Stimulated activated CD8-positive, alpha-beta memory T cell treated with anti-CD3 and anti-CD28 coated beads, Interleukin-4, amount 100 ng/mL, for 4 hours (primary cell): ENCODE data around the gene ZBTB6.

ENCODE experiments used
- DNase-seq, 2 donors: peaks; one replicate each; pipeline ENCODE4 v3.0.0-alpha.2; 2020; ENCODE audit warnings: low read depth in 2 of 2, low spot score in 1 of 2

The ZBTB6 gene

DNA sequence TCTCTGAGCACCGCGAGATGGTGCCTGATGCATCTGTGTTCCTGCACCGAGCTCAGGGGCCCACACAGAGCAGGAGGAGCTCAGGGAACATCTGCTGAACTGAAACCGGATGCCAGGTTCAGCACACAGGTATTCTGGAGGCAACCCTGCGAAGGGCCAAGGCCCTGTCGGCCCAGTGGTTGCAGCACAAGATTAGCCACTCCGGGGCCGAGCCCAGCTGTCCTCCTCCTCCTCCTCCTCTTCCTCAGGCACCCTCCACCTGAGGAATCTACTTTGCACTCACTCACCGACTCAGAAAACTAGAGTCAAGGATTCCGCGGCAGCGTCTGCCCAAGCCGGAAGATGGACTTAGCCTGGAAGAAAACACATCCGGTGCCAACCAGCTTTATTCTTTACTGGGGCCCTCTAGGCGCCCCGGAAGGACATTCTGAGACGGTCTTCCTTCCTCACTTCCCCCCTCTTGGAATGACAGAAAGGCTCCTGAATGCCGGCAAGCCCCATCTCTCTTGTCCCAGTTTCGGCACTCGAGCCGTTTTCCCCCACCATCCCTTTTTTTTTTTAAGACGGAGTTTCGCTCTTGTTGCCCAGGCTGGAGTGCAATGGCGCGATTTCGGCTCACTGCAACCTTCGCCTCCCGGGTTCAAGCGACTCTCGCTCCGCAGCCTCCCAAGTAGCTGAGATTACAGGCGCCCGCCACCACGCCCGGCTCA lies at the start of gene ZBTB6:
Gene ZBTB6 (minus strand): TSS at position 360 of the 710 bp plus-strand sequence. CDS start 1,251 bp downstream, outside the sequence.
- peak; percentile 33 to 40 for DNase-seq

- no peak for DNase-seq
Observed at GRCh38 chr9:122961139-122961538, 48.0 kb upstream of the ZBTB6 start.

DNA sequence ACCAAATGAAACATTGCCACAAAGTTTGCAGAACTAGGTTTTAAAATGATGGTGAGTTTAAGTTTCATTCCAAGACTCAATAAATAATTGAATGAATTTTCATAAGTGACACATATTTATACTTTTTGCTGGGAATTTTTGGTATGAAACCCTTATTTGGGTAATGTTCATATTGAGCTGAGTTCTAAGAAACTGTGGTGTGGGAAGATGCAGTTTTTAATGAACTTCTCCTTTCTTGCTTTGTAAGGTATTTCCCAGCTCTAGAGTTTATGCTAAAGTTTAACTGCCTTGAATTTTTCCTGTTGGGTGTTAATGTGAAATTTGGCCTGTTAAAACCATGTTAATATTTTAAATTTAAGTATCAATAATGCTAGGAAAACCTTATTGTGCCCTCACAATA lies 42.8 kb upstream of the ZBTB6 start:
- DNase-seq: no peak

DNA sequence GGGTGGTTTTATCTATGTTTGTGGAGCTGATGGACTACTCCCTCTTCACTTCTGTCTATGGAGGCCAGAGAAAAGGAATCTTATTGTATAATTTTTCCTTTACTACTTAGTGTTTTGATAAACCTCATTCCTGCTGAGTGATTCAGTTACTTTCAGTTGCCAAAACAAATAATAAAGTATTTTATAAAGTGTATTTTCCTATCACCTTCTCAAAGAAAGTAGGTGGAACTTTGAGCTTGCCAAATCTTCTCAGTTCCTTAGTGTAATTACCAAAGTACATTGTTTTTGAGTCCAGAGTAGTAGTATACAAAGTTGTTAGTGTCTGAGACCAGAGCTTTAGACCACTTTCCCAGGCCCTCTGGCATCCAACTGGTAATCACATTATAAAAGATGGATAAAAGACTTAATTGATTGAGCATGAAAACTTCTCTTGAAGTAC lies 41.1 kb upstream of the ZBTB6 start:
- DNase-seq: no peak

GRCh38 chr9:122951056-122951455 lies 37.9 kb upstream of the ZBTB6 start:
- DNase-seq: no peak

DNA sequence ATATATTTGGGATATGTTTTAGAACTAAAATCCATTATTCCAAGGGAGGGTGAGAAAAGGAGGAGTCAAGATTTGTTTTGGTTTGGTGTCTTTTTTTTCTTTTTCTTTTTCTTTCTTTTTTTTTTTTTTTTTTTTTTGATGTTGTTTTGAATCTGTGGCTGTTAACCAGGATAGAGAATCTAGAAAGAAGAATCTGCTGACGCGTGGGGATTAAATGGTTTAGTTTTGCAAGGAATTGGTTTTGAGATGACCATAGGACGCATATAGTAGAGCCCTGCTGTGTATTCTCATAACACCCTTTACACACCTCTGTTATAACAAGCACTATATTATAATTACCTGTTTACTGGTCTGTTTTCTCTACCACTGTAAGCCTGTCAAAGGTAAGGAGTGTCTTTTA lies 37.1 kb upstream of the ZBTB6 start:
- no peak for DNase-seq

- DNase-seq: no peak
Observed at GRCh38 chr9:122949696-122950095, 36.6 kb upstream of the ZBTB6 start.

GRCh38 chr9:122948313-122948712 lies 35.2 kb upstream of the ZBTB6 start:
- DNase-seq: no peak

DNA sequence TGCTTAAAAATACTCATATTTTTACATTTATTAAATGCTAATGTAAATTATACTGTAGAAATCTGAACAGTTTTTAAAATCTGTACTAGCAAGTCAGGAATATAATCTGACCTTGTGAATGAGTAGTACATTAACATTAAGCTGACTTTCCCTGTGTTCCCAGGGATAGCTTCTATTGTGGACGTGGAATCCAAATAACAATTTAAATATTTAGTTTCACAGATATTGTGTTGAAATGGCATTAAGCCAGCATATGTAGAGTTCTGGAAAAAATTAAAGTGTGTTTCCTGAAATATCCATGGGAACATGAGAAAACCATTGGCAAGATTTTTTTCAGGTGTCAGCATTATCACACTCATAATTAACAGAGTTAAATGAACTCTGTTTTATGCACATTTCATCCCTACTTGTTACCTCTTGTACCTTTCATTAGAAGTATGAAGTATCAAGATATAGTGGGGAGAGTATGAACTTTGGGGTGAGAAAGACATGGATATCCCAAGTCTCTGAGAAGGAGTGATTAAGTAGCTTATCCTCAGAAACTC lies 33.4 kb upstream of the ZBTB6 start:
- DNase-seq: no peak

- no peak for DNase-seq
Observed at GRCh38 chr9:122944960-122945888, 32.1 kb upstream of the ZBTB6 start.

DNA sequence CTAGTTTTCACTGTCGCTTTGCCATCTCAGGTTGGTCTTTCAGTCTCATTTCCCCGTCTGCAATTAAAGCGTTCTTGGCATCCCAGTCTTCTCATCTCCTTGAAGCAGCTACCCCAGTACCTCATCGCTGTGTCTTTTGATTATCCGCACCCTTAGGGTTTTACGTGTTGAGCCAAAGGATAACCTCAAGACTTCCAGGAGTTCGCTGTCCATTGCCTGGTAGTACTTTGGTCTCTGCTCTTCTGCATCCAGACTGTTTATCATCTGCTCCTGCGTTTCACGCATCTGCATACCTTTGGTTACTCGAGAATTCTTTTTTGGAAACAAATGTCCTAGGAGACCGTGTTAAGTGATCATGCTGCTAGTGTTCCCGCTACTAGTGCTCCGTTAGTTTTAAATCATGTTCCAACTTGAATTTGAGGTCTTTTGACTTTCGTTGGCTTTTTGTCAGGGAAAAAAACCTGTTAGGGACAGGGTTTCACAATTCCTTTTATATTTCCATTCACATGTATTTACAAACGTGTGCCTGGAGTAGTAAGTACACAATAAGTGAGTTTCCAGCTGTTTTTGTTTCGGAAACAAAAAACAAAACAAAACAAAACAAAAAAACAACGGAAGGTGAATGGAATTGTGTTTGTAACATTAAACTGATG lies 28.6 kb upstream of the ZBTB6 start:
- DNase-seq: no peak

- peak; percentile 98 to 99 for DNase-seq
Observed at GRCh38 chr9:122940749-122941581, 27.8 kb upstream of the ZBTB6 start, which contains the start of gene RABGAP1. TSS of gene RABGAP1 (plus strand) at chr9:122941020. CDS start at chr9:122957060, 16,040 bp downstream.

DNA sequence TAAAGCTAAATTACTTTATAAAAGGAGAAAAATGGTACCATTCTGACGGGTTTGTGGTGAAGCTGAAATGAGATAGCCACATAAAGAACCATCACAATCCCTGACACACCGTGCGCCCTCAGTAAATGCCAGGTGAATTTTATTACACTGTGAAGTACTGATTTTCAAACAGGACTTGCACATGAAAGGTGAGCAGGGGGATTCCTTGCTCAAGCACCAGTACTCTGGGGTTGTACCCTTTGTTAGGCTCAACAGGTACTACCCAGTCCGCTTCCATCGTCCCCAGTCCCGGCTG lies 27.3 kb upstream of the ZBTB6 start:
- DNase-seq: no peak

- no peak for DNase-seq
Observed at GRCh38 chr9:122939601-122940000, 26.5 kb upstream of the ZBTB6 start.

GRCh38 chr9:122936883-122937282 lies 23.8 kb upstream of the ZBTB6 start:
- DNase-seq: no peak

DNA sequence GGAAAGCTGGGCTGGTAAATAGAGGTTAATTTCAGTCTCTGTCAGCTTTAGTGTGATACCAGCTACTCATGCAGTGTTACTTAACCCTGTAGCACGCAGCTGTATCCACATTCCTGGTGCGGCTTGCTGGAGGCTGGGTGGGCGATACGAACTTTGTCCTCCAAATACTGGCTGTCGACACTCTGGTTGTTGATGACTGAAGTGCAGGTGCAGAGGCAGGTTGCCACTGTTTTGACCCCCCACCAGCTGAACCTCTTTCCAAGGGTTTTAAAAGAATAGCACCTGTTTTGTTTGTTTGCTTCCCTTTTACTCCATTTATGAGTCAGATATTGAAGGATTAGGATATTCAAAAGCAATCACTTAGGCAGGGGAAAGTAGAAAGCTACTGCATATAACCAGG lies 23.3 kb upstream of the ZBTB6 start:
- no peak for DNase-seq

DNA sequence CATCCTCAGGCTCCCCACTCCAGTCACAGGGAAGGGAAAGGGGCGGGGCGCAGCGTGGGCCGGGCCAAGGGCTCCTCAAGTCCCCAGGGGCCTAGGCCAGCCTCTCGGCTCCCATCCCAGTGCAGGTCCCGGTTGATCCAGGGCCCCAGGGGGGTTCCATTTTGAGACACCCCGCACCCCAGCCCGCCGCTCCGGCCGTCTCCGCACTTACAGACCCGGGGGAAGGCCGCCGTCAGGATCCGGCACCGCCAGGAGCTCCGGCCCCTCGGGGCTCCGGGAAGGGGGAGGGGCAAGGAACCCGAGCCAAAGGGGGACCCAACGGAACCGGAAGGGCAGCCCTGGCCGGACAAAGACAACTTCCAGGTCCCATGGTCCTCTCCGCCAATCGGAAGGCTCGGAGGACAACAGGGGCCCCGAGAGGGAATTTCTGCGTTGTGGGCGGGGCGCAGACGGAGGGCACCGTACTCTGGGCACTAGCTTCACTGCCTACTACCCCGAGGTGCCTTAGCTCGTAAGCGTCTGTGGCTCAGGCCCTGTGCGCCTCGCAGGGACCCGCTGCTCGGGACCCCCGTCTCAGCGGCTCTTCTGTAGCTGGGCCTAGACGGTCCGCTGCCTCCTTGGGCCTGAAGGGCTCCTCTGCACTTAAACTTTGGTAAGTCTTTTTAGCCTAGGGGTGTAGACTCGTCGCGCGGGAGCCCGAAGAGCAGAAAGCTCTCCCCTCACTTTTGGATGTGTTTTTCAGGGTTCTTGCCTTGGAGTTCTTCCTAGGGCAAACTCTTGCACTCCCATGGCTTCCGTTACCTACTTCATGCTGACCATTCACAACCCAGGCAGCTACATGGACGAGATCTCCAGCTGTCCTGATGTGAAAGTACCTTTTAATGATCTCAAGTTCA lies 18.4 kb upstream of the ZBTB6 start, which contains the start of gene ZBTB26:
Gene ZBTB26 (minus strand): TSS at position 287 of the 896 bp plus-strand sequence. CDS start 11,578 bp downstream, outside the sequence.
- DNase-seq: peak; percentile 66 to 82

GRCh38 chr9:122930541-122931225 lies 17.6 kb upstream of the ZBTB6 start:
- DNase-seq: no peak
